Fibroblast of mammary gland (primary cell): Measurements from ENCODE around the gene PYDC1.

Experiments
- DNase-seq: peaks from one replicate; pipeline ENCODE4 v3.0.0-alpha.2; 2010; ENCODE audit warnings: low read depth
- H3K4me3 ChIP-seq: 2 replicates; pipeline ENCODE4 v1.5.1; 2011; ENCODE audit warnings: low read depth, mild to moderate bottlenecking, low read length, moderate library complexity; ENCODE audit not compliant: control insufficient read depth
- TF ChIP-seq, protein P1 (sequence below): conservative IDR thresholded peaks from 2 replicates; pipeline ENCODE4 v1.5.1; 2011; ENCODE audit warnings: low read depth, low read length, inconsistent platforms; ENCODE audit not compliant: control insufficient read depth, insufficient read depth

PYDC1 gene

DNA sequence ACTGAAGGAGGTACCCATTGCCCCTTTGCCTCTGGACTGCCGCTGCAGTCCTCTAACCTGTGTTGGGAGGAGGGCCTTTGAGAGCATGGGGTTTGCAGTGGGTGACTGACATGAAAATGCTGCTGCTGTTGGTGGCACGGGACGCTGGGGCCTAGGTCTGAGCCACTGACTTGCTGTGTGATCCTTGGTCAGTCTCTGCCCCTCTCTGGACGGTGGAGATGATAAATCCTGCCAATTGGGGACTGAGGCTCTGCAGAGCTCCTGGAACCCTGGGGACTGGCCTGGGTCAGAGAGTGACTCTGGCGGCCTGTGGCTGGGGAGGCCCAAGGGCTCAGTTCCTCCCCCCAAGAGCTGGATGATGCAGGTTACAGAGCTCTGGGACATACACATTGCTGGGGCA is 6.1 kb upstream of the PYDC1 start:
- TF ChIP-seq, protein P1, sequence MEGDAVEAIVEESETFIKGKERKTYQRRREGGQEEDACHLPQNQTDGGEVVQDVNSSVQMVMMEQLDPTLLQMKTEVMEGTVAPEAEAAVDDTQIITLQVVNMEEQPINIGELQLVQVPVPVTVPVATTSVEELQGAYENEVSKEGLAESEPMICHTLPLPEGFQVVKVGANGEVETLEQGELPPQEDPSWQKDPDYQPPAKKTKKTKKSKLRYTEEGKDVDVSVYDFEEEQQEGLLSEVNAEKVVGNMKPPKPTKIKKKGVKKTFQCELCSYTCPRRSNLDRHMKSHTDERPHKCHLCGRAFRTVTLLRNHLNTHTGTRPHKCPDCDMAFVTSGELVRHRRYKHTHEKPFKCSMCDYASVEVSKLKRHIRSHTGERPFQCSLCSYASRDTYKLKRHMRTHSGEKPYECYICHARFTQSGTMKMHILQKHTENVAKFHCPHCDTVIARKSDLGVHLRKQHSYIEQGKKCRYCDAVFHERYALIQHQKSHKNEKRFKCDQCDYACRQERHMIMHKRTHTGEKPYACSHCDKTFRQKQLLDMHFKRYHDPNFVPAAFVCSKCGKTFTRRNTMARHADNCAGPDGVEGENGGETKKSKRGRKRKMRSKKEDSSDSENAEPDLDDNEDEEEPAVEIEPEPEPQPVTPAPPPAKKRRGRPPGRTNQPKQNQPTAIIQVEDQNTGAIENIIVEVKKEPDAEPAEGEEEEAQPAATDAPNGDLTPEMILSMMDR, result no peak
- no peak overlapping the region for H3K4me3 ChIP-seq
- no peak for DNase-seq

- H3K4me3 ChIP-seq, result no peak overlapping the region
- DNase-seq, result no peak
- TF ChIP-seq, protein P1, result no peak
Measured at GRCh38 chr16:31221357-31222160, 4.6 kb upstream of the PYDC1 start.

DNA sequence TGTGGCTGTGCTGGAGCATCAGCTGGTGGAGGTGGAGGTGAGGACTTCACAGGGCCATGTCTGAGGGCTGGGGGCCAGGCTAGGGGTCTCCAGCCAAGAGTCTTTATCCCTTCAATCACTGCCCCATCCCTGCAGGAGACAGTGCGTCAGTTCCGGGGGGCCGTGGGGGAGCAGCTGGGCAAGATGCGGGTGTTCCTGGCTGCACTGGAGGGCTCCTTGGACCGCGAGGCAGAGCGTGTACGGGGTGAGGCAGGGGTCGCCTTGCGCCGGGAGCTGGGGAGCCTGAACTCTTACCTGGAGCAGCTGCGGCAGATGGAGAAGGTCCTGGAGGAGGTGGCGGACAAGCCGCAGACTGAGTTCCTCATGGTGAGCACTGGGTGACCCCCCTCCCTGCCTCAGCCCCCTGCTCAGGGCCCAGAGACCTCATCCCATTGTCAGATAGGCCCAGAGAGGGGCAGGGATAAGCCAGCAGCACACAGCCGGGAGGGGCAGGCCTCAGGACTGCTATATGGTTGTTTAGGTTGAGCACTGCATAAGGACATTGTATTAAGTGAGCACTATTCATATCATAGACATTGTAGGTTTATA is 2.3 kb upstream of the PYDC1 start:
- DNase-seq, result no peak
- H3K4me3 ChIP-seq, result no peak overlapping the region
- TF ChIP-seq, protein P1, result no peak

- TF ChIP-seq, protein P1, result no peak
- DNase-seq, result no peak
- H3K4me3 ChIP-seq, result no peak overlapping the region
Measured at GRCh38 chr16:31217136-31217530, 198 bp upstream of the PYDC1 start.

- TF ChIP-seq, protein P1, result no peak
- H3K4me3 ChIP-seq, result peak overlapping the region; percentile 35
- peak; percentile 57 for DNase-seq
Measured at GRCh38 chr16:31215287-31216162, 1.4 kb downstream of the PYDC1 start.

GRCh38 chr16:31214708-31215286 is 2.1 kb downstream of the PYDC1 start:
- TF ChIP-seq, protein P1, result no peak
- DNase-seq, result no peak
- H3K4me3 ChIP-seq, result peak overlapping the region; percentile 12
